Kidney epithelial cell (primary cell): ENCODE results near the gene CPT1A. TPM values are rescaled to one million over a fixed set of nuclear protein-coding genes. Genes with fewer than 3 reads are reported as not detected.

Experiments used
- DNase-seq: peaks from one replicate; pipeline ENCODE4 v3.0.0-alpha.2; 2010; ENCODE audit warnings: low read depth
- H3K27me3 ChIP-seq: 2 replicates; pipeline ENCODE4 v1.6.0; 2011; ENCODE audit warnings: low read length; ENCODE audit not compliant: control insufficient read depth, insufficient read depth
- H3K36me3 ChIP-seq: 2 replicates; pipeline ENCODE4 v1.5.1; 2011; ENCODE audit warnings: low read length; ENCODE audit not compliant: control insufficient read depth, insufficient read depth
- H3K4me3 ChIP-seq: 2 replicates; pipeline ENCODE4 v1.5.1; 2011; ENCODE audit warnings: low read depth, mild to moderate bottlenecking, control low read depth, low read length
- CTCF ChIP-seq: IDR thresholded peaks from 2 replicates; pipeline ENCODE4 v1.5.1; 2011; ENCODE audit warnings: mild to moderate bottlenecking, moderate library complexity, low read length, control low read depth, inconsistent platforms; ENCODE audit not compliant: insufficient read depth, poor library complexity, severe bottlenecking
- total RNA-seq: library from RNA; depleted of rRNA; stranded (reverse); fragments of >200 nt; gene quantifications from 2 replicates; pipeline ENCODE4 v1.2.3, GENCODE V29; 2015

Gene CPT1A
- total RNA-seq, 1 donor from 2014 or later: 15.4 TPM

- H3K4me3 ChIP-seq: peak overlapping the region; percentile 37
- no peak for DNase-seq
- no peaks in the 10 kb centered on the region for H3K36me3 ChIP-seq
- peaks cover 30% of the 10 kb centered on the region for H3K27me3 ChIP-seq
- no peak for TF ChIP-seq CTCF
Observed at GRCh38 chr11:68840661-68841653, 759 bp downstream of the CPT1A start.

GRCh38 chr11:68839911-68840641, 1.6 kb downstream of the CPT1A start:
- Histone ChIP-seq H3K27me3 (peaks cover 30% of the 10 kb centered on the region), H3K36me3 (no peaks in the 10 kb centered on the region), H3K4me3 (no peak overlapping the region)
- TF ChIP-seq CTCF: no peak
- DNase-seq: no peak

- TF ChIP-seq CTCF: no peak
Observed at GRCh38 chr11:68839054-68839865, 2.5 kb downstream of the CPT1A start.

GRCh38 chr11:68838572-68838964, 3.1 kb downstream of the CPT1A start:
- Histone ChIP-seq H3K27me3 (peaks cover 25% of the 10 kb centered on the region), H3K36me3 (no peaks in the 10 kb centered on the region), H3K4me3 (peak overlapping the region; percentile 30)
- TF ChIP-seq CTCF: no peak
- no peak for DNase-seq

More at GRCh38 chr11:68839054-68839865, 2.5 kb downstream of the CPT1A start:
- H3K4me3 ChIP-seq: peak overlapping the region; percentile 30
- H3K36me3 ChIP-seq: no peaks in the 10 kb centered on the region
- DNase-seq: peak; percentile 26
- peaks cover 30% of the 10 kb centered on the region for H3K27me3 ChIP-seq
